HepG2 (cell line): ENCODE data around the gene INO80C.
"Not testable (repeated sequence)": the region's sequence is repeated elsewhere in the genome, so short reads cannot be mapped to it uniquely, and the experiment has no call there.

Experiments
- MXD4 ChIP-seq: IDR thresholded peaks from 2 replicates; pipeline ENCODE4 v1.6.1; 2016; ENCODE audit warnings: mild to moderate bottlenecking, missing biosample characterization, missing genetic modification reagents
- RBAK ChIP-seq: sonication (generic); formaldehyde crosslinking; IDR thresholded peaks from 2 replicates; pipeline ENCODE4 v1.5.1; 2020; ENCODE audit warnings: mild to moderate bottlenecking, missing genetic modification reagents
- SIN3A ChIP-seq: IDR thresholded peaks from 2 replicates; pipeline ENCODE4 v1.6.1; 2011; ENCODE audit warnings: low read depth, mild to moderate bottlenecking, control low read depth, low read length, borderline replicate concordance

GRCh38 chr18:35489281-35489680 lies 8.5 kb downstream of the INO80C start:
- not testable (repeated sequence) for TF ChIP-seq SIN3A; RBAK (CRISPR knock-in tag); MXD4 (CRISPR knock-in tag)
